H1 (cell line): ENCODE results near the gene ZFHX2.

ENCODE experiments used
- BRCA1 ChIP-seq: IDR thresholded peaks from 2 replicates; pipeline ENCODE4 v1.6.1; 2012; ENCODE audit warnings: low read depth, low read length, improper control_type of control experiment
- CTCF ChIP-seq, 3 experiments: IDR thresholded peaks; 1 replicate in 2 of 3; 2 replicates in 1 of 3; pipeline versions ENCODE4 v1.5.1 to v1.6.1; 2011; ENCODE audit warnings: low read length in 3 of 3, mild to moderate bottlenecking in 3 of 3, inconsistent platforms in 2 of 3, low read depth in 1 of 3, moderate library complexity in 1 of 3; ENCODE audit not compliant: insufficient read depth in 1 of 3; ENCODE audit errors: control extremely low read depth in 1 of 3
- MAFK ChIP-seq: IDR thresholded peaks from 2 replicates; pipeline ENCODE4 v1.6.1; 2012; ENCODE audit warnings: low read depth, mild to moderate bottlenecking, improper control_type of control experiment, low read length
- POLR2AphosphoS5 ChIP-seq: IDR thresholded peaks from 2 replicates; pipeline ENCODE4 v1.6.1; 2011; ENCODE audit warnings: low read depth, low read length
- SP2 ChIP-seq: IDR thresholded peaks from 2 replicates; pipeline ENCODE4 v1.6.1; 2012; ENCODE audit warnings: mild to moderate bottlenecking, low read length, inconsistent platforms
- TAF1 ChIP-seq: IDR thresholded peaks from 2 replicates; pipeline ENCODE4 v1.6.1; 2011; ENCODE audit warnings: mild to moderate bottlenecking, low read depth, low read length
- YY1 ChIP-seq: IDR thresholded peaks from 2 replicates; pipeline ENCODE4 v1.6.1; 2011; ENCODE audit warnings: low read depth, mild to moderate bottlenecking, low read length

GRCh38 chr14:23566778-23567185 is 15.2 kb upstream of the ZFHX2 start:
- TF ChIP-seq TAF1 (no peak), YY1 (no peak), MAFK (no peak), CTCF (IDR thresholded peaks at IDR 0.05; ENCODE audit: control extremely low read depth in 1 of 3, insufficient read depth in 1 of 3, low read depth in 1 of 3, low read length in 3 of 3) (peak in 2 of 3 experiments; percentile 11 to 33; a peak in 2 of 4 replicates), SP2 (no peak), BRCA1 (no peak), POLR2AphosphoS5 (no peak)
